Fibroblast of skin of left biceps (primary cell): ENCODE data around the gene PRDM15.

Source experiments
- DNase-seq, 2 experiments: peaks; one replicate each; pipeline ENCODE4 v3.0.0-alpha.2; 2013; ENCODE audit warnings: low read depth in 2 of 2

PRDM15 gene

DNA sequence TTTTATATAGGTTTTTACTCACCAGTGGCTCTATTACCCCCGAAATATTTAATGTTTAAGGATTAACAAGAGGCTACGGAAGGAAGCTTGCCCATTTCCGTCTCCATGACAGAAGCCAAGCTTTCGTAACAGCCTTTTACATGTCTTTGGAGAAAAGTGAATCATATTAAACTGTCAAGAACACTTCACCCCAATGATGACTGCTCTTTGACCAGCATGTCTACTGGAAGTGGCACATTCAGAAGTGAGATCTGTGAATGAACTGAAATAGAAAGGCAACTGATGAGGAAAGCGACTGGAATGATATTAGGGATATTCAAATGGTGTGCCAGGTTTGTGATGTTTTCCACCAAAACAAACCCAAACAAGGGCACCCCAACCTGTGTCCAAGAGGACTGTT lies 8.5 kb upstream of the PRDM15 start:
- no peak for DNase-seq

DNA sequence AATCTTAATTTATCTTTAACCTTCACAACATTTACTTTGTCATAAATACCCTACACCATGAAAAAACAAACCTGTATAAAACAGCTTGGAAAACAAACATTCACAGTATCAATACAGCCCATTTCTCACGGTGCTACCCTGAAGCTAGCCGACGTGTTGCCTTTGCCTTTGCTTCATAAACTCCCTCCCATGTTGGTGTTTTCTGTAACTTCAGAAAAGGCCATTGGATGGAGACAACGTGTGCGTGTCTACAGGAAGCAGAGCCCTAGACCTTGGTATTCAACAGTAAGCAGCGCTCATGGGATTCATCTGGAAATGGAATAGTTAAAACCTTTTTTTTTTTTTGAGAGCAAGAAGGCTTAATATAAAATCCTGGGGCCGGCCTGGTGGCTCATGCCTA lies 7.2 kb upstream of the PRDM15 start:
- no peak for DNase-seq

DNA sequence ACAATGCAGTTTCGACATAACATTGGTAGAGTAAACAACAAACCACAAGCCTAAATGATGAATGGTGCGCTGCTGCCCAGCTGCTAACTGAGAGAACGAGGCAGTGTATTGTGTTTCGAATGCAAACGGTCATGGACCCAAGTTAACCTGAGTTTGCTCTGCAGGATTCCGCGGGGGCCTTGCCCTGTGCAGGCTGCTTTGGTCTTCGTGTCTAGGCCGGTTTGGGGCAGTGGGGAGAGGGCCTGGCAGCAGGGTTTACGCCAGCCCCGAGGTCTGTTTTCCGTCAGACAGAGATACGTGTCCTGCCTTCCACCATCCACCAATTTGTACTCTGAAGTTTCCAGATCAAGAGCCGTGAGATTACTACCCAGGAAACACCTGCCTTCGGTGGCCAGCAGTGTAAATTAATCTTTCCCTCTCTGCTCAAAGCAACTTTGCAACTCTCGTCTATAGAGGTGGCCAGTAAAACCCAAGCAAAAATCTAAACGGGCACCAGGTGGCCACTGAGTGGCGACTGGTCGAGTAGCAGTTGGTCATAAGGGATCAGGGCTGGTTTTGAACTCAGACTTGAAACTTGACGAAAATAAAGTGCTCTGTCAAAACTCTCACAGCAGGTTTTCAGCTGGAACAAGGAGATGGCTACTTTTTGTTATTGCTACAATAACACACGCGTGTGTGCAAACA lies 6.3 kb upstream of the PRDM15 start:
- DNase-seq, result no peak

DNA sequence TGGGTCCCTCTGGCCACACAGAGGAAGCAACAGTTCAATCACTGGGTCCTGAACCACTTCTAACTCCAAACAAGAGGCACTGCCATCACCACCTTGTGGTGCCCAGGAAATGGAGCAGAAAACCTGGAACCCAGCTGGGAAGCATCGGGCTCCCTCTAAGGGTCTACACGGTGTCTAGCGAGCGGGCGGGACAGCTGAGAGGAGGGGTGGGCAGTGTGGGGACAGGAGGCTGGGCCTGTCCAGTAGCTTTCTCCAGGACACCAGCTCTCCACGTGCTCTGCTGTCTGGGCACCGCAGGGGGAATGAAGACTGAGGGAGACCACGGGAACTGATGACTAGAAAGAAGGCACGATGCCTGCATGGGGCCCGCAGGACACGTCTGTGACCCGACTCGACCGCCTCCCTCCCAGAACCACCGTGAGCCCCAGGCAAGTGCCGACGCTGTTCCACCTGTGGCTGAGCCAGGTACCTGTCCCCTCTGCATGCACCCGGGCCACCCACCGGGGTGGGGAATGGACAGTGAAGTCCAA lies 5.4 kb upstream of the PRDM15 start:
- no peak for DNase-seq

DNA sequence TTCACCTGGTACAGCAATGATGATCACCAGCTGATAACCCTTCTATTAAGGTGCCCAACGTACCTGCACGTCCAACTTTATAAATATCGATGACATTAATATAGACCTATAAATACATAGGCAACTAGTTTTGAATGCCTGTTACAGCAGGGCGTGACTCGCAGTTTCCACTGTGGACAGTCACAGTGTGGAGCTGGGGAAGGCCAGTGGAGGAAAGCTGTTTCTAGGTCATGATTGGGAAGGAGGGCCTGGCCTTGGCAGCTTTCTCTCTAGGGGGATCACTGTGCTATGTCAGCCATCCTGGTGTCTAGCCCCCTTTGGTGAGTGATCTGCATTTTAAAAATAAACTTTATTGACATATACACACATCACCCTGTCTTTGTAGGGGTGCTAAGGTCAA lies 4.4 kb upstream of the PRDM15 start:
- no peak for DNase-seq

DNA sequence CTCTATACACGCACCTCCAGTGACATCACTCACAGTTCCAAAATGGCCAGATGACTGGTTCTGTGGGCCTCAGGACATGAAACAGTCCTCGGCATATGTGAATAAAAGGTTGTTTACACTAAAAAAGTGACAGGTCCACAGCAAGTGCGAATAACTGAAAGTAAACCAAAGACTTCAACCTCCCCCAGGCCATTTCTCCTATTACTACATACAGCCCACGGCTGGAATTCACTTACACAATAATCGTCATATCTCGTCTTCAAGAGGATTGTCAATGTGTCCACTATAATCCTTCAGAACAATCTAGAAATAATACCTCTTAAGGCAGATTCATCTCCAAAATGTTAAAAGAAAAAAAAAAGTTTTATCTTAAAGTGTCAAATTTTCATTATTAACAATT lies 1.9 kb upstream of the PRDM15 start:
- DNase-seq, result no peak

DNA sequence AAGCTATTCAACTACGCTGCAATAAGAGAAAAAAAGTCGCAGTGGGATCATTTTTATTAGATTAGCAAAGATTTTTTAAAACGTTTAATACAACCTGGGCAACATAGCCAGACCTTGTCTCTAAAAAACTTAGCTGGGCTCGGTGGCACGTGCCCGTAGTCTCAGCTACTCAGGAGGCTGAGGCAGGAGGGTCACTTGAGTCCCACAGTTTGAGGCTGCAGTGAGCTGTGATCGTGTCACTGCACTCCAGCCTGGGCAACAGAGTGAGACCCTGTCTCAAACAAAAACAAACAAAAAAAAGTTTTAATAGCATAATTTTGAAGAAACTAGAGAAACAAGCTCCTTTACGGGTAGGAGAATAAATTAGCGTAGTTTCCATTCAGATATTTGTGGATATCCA lies 1.0 kb upstream of the PRDM15 start:
- no peak for DNase-seq

DNA sequence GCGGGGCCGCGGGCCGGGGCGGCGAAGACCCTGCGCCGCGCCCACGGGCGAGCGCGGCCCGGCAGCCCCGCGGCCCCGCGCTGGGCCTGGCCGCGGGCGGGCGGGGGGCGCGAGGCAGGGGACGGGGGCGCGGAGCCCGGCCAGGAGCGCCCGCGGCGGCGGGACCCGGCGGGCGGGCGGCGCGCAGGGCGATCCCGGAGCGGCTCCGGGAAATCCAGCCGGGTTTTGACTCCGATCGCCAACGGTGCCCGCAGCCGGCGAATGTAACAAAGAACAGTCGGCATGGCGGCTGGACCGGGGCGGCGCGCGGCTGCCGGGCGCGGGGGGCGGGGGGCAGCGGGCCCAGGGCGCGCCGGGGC lies 334 bp downstream of the PRDM15 start:
- DNase-seq, result peak; percentile 64 to 67

DNA sequence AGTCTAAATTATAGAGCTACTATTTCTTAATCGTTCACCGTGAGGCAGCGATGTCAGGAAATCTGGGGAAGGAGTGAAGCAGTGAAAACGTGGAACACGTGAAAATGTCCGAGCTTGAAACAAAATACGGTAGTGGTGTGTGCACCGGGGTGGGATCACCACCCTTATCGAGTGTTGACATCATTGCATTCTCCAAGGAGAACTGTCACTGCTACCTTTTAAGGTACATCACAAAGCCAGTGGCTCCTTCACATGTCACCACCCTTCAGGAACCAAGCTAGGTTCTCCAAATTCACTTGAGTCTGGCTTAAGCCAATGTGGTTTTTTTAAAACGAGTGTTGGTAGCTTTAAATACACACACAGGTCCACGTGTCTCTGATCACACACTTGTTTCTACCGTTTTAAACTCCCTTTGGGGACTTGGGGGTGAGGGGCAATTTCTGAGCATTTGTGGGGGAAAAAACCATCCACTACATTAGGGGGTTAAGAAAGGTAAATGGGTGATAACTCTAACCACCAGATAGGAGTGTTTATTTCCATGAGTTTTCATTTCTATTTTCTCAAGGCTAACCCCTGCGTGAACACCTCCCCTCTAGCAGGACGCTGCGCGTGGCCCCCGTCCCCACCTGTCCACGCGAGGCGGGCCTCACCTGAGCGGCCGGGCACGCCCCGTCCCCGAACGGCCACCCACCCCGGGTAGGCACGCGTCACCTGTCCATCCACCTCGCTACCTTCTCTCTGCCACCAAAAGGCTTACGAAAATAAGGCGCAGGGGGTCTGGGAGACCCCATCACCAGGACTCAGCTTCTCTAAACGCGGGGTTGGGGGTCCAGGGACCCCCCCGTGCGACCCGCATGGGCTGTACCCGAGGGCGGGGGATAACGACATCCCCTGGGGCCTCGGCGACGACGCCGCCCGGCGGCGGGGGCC lies 978 bp downstream of the PRDM15 start:
- DNase-seq, result peak in 1 of 2 experiments; percentile 7

DNA sequence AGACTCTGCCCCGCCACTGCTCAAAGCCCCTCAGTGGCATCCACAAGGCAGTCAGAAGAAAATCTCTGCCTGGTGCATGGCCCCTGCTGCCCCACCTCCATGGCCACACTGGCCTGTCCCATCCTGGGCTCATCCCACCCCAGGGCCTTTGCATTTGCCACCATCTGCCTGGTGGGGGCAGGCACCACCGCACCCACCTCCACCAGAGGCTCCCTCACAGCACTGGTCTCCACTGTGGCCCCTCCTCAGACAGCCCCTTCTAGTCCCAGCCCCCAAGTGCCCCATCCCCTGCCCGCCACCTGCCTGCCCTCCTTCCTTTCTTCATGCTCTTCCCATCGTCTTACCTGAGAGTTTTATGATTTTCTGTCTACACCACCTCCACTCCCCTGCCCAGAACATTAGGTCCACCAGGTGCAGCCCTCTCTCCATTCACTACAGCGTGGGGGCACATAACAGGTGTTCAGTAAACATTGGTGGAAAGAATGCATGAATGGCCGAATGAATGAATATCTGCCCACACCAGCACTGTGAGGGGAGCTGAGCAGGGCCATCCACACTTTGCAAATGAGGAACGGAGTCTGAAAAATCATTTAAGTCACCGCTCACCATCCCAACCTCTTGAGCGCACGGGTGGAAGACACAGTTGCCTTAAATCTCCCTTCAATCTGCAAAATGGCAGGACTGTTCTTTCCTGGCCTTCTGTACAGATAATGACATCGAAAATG lies 2.1 kb downstream of the PRDM15 start:
- no peak for DNase-seq

DNA sequence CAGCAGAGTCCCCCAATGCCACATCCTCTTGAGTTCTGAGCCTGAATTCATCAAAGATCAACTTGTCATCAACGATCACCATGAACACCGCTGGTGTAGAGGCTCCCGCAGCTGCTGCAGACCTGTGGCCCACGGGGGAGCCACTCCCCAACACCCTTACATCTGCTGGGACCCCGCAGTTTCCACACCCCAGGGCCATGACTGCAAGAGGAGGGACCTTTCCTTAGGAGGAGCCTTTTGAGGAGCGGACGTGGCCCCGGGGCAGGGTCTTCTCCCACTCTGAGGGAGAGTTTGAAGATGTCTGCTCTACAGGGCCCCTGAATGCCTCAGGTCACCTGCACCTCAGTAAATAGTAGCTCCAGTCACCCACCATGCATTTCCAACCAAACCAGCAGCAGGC lies 2.7 kb downstream of the PRDM15 start:
- no peak for DNase-seq

DNA sequence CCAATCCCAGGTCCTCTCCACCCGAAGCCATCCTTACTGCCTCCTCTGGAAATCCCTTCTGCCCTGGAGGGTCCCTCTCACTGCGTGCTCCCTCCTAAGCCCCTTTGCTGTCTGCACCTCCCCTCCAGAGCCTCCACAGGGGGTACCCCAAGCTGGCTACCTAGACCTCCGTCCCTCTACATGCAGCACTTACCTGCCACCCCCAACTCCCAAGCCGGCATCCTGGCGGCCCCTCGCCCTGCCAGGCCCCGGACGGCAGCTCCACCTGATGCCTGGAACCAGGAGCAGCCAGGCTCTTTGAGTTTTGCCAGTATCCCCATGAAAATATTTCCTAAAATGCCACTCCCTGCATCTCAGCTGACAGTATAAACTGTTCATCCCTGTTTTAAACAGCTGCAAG lies 4.1 kb downstream of the PRDM15 start:
- no peak for DNase-seq

DNA sequence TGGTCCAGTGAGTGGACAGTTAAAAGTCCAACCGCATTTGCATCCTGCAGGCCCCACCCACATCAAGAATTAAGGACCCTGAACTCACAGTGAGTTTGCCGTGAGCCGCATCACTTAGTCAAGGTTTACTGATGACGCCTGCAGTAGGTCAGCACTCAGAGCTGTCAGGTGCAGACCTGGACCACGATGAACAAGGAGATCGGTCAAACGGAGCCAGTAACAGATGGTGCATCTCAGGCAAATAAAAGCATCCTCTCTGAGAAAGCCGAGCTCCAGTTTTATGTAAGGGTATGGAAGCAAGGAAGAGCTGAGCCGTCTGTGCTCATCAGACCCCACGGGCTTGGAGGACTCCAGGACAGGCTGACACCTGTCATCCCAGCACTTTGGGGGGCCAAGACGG lies 4.5 kb downstream of the PRDM15 start:
- no peak for DNase-seq

DNA sequence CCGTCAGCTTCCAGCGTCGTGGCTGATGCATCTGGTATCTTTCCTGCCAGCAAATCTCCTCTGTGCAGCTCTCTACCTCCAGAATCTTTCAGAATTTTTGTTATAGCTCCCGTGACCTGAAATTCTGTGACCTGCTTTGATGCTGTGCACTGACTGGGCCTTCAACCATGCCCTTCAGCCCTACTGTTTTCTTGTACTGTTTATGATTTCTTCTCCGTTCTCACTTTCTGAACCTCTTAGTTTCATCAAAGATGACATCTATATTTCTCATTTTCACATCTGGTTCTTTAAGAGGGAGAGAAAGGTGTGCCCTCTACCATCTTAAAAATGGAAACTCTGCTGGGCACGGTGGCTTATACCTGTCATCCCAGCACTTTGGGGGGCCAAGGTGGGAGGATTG lies 5.7 kb downstream of the PRDM15 start:
- DNase-seq, result no peak

DNA sequence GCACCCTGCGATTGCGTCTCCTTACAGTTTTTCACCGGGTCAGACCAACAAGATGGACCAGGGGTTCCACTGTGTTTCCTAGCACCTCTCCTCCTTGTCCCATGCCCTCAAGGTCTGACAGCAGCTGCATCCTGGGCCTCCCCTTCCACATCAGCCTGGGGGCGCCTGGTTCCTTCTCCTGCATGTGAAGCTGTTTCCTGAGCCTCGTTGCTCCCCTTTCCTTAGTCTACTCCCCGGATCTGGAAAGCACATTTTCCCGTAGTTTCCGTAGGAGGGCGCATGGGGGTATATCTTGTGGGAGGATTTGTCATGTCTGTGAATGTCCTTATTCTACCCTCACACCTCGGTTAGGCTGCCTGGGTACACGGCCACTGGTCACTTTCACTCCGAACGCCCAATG lies 6.1 kb downstream of the PRDM15 start:
- DNase-seq, result no peak

DNA sequence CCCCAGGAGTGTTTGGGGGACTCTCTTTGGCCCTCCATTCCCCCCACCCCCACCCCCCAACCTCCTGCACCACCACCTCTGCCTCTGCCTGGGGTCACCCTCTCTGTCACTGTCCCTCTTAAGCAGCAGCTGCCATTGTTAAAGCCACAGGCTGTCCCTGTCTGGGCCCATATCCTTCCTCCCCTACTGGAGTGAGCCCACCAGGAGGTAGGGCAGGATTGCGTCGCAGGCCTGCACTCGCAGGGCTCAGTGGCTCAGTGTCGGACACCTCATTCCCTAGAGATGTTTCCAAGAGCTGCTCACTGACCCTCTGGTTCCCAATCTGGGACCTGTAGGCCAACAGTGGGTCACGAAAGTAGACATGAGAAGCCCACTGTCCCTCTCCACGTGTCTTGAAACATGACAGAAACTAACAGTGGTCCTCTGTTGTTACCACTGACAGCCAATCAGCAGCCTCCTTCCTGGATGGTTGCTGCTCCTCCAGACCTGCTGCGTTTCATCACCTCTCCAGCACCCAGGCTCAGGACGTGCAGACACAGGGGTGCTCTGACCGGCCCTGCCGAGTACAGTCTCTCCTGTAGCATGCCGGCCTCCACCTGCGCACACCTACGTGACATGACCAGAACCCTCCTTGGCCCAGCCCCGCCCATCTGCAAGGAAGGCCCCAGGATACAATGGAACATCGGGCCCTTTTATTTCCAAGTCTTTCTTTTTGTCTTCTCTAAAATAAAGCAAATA lies 7.7 kb downstream of the PRDM15 start:
- DNase-seq, result no peak

DNA sequence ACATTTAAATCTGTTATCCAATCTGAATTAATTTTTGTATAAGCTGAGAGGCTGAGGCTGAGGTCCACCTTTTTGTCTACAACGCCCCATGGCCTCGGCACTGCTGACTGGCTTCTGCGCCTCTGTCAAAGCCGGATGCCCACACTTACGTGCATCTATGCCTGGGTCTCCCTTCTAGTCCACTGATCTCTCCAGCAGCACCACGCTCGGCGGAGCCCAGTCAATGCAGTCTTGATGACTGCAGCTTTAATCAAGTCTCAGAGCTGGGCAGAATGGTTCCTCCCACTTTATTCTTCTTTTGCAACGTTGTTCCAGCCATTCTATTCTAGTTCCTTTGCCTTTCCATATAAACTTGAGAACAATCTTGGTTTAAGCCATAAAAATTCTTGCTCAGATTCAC lies 9.4 kb downstream of the PRDM15 start:
- no peak for DNase-seq

DNA sequence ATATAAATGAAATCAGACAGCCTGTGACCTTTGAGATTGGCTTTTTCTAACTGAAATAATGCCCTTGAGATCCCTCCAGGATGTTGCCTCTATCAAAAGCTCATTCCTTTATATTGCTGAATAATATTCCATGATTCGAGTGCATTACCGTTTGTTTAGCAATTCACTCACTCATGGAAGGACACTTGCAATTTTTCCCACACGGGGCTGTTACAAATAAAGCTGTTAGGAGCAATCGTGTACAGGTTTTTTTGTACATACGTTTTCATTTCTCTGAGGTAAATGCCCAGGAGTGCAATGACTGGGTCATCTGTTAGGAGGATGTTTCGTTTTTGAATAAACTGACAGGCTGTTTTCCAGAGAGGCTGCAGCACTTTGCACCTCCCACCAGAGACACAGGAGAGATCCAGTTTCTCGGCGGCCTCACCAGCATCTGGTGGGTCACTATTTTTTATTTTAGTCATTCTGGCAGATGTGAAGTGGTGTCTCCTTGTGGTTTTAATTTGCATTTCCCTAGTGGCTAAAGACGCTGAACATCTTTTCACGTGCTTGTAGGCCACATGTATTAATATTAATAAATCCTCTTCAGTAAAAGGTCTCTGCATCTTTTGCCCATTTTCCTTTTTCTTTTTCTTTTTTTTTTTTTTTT lies 11.0 kb downstream of the PRDM15 start:
- peak; percentile 14 to 26 for DNase-seq

DNA sequence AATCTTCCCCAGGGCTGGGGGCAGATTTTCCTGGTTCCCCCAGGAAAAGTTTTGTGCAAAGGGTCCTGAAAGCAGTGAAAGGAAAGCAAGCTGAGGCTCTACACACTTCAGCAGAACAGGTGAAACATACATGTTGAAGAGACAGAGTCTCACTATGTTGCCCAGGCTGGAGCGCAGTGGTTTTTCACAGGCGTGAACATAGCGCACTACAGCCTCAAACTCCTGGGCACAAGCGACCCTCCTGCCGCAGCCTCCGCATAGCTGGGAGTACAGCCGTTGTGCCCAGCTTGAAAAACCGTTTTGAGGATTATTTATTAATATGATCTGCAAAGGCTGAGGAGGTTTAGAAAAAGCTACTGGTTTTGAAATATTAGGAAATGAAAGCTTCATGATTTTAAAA lies 11.8 kb downstream of the PRDM15 start:
- no peak for DNase-seq

DNA sequence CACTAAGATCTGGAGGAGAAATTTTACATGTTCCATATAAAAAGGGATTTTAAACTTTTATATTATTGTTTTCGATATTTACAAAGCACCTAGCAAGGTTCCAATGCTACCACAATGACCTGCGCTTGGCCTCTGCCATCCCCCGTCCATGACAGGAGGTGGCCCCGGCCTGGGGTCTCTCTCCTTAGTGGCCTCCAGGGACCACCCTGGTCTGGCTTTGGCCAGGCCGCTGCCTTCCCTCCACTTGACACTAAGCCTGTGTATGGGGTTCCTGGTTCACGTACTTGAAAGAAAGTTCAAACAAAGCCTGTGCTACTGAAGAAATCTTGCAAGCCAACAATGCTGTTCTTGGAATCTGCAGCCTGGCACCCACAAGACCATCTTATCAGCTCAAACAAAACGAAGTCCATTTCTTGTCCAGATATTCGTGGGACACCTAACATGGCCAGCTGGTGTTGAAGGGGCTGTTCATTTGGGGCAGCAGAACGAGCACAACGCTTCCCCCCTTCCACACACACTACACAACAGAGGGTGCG lies 12.8 kb downstream of the PRDM15 start:
- no peak for DNase-seq
